Measurements from ENCODE around the gene FGGY.

Gene FGGY

DNA sequence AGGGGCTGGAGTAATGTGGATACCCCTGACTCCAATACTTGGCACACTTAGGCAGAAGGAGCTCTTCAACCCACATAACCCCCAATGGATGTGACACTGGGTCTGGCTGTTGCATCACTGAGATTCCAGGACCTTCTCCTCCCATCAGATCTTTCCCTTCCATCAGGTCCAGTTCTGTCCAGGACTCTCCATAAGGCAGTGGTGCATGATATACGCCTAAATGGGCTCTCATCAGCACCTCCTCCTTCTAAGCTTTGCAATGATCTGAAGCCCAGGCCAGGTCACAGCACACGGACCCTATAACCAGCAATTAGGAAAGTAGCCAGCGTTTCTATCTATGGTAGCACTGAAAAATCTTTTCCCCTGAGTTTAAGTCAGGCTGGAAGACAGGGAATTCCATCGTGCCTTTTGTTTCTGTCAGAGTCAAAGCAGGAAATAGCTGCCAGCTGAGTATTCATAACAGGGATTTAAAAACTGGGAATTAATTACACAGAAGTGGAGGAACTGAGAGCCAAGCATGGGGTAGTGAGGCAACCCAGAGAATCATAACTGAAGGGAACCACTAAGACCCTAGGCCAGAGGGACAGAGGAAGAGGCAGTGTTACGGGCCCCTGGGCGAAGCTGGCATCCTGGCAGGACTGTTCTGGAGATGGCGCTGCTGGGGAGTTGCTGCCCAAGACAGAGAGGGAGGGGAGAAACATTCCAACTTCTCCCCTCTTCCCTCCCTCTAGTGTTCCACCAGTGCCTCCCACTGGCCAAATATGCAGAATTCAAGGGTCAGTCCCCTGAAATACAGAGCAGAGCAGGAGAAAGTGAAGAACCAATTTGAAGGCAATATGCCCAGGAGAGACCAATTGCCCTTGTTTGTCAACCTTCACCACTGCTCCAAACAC, 480.3 kb downstream of the FGGY start:
- TF ChIP-seq CTCF (IDR thresholded peaks at IDR 0.05; ENCODE audit: low read depth, low read length), result no peak
- no peak overlapping the region for H3K4me3 ChIP-seq (ENCODE audit: low read depth, low read length)
- in situ Hi-C loops (cut with HindIII; ENCODE audit: low sequenced_read_pairs), result no loop called here
- no peak for DNase-seq (ENCODE audit: low read depth, low spot score)

DNA sequence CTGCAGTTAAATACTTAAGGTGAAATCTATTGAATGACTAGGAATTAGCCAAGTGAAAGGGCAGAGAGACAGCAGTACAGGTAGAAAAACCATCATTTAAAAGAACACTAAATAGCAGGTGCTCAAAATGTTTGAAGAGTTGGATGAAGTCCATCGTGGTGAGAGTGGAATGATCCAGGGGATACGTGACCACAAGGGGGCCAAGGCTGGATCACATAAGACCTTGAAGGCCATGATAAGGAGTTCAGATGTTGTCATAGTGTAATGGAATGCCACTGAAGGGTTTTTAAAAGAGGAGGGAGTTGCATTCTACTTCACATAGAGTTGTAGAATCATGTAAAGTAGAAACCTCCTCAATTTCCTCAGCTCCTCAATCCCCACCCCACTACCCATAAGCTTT, 483.1 kb downstream of the FGGY start:
- H3K4me3 ChIP-seq (ENCODE audit: low read depth, low read length), result no peak overlapping the region
- DNase-seq (ENCODE audit: low read depth, low spot score), result no peak
- in situ Hi-C loops (cut with HindIII; ENCODE audit: low sequenced_read_pairs), result no loop called here
- TF ChIP-seq CTCF (IDR thresholded peaks at IDR 0.05; ENCODE audit: low read depth, low read length), result no peak

DNA sequence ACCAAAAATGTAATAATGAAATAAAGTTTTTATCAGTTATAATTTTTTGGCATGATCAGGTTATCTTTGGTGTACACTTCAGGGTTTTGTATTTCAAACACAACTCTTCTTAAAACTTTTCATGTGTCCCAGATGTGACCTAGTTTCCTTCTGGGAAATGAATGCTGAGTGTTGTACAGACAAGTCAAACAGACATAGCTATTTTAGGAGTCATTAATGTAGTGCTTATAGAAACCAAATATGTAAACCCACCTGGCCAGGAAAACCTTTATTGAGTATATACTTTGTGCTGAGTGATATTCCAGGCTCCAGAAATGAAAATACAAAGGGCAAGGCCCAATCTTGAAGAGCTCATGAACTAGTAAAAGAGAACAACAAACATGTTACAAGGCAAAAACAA, 491.9 kb downstream of the FGGY start:
- TF ChIP-seq CTCF (IDR thresholded peaks at IDR 0.05; ENCODE audit: low read depth, low read length), result no peak
- DNase-seq (ENCODE audit: low read depth, low spot score), result no peak

GRCh38 chr1:59798600-59798999, 501.7 kb downstream of the FGGY start:
- H3K4me3 ChIP-seq (ENCODE audit: low read depth, low read length), result no peak overlapping the region
- TF ChIP-seq CTCF (IDR thresholded peaks at IDR 0.05; ENCODE audit: low read depth, low read length), result no peak
- in situ Hi-C loops (cut with HindIII; ENCODE audit: low sequenced_read_pairs), result no loop called here
- DNase-seq (ENCODE audit: low read depth, low spot score), result no peak

More for the DNA sequence above, 491.9 kb downstream of the FGGY start:
- in situ Hi-C loops (cut with HindIII; ENCODE audit: low sequenced_read_pairs), result no loop called here
- no peak overlapping the region for H3K4me3 ChIP-seq (ENCODE audit: low read depth, low read length)

- H3K4me3 ChIP-seq (ENCODE audit: low read depth, low read length), result no peak overlapping the region
- TF ChIP-seq CTCF (IDR thresholded peaks at IDR 0.05; ENCODE audit: low read depth, low read length), result no peak
- in situ Hi-C loops (cut with HindIII; ENCODE audit: low sequenced_read_pairs), result no loop called here
- DNase-seq (ENCODE audit: low read depth, low spot score), result no peak
These were observed 506.7 kb downstream of the FGGY start for GRCh38 chr1:59803458-59804038.

DNA sequence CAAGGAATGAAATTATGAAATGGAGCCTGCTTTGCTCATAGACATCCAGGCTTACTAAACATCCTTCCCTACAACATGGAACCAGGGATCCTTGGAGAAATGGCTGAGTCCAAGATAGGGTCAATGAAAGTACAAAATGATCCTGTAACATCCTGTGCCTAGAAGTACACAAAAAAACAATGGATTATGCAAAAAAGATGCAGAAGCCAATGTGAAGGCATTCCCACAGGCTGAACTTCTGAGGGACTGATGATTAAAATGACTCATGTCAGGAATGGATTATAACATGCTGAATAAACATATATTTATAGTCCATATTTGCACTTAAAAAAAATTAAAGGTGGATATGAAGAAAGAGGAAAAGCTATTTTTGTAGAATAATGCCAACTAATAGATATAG, 507.4 kb downstream of the FGGY start:
- no peak for TF ChIP-seq CTCF (IDR thresholded peaks at IDR 0.05; ENCODE audit: low read depth, low read length)
- no peak overlapping the region for H3K4me3 ChIP-seq (ENCODE audit: low read depth, low read length)
- in situ Hi-C loops (cut with HindIII; ENCODE audit: low sequenced_read_pairs), result no loop called here
- DNase-seq (ENCODE audit: low read depth, low spot score), result no peak
